Measurements from ENCODE around the gene FSHR.

The FSHR gene, protein sequence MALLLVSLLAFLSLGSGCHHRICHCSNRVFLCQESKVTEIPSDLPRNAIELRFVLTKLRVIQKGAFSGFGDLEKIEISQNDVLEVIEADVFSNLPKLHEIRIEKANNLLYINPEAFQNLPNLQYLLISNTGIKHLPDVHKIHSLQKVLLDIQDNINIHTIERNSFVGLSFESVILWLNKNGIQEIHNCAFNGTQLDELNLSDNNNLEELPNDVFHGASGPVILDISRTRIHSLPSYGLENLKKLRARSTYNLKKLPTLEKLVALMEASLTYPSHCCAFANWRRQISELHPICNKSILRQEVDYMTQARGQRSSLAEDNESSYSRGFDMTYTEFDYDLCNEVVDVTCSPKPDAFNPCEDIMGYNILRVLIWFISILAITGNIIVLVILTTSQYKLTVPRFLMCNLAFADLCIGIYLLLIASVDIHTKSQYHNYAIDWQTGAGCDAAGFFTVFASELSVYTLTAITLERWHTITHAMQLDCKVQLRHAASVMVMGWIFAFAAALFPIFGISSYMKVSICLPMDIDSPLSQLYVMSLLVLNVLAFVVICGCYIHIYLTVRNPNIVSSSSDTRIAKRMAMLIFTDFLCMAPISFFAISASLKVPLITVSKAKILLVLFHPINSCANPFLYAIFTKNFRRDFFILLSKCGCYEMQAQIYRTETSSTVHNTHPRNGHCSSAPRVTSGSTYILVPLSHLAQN

DNA sequence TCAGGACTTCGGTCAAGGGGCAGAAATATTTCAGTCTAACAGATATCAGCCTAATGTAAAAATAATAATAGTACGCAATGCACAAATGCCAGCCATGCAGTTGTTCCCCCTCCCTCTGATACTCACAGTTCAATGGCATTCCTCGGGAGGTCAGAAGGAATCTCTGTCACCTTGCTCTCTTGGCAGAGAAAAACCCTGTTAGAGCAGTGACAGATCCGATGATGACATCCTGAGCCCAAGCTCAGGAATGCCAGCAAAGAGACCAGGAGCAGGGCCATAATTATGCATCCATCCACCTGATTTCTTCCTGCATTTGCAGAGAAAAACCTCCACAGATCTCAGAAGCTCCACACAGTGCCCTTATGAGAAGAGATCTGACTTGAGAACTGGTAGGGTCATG, at the start of gene FSHR:
FSHR (minus strand) TSS at position 376 of the 400 bp plus-strand sequence; CDS start at position 278, 98 bp downstream.
- DNase-seq = no peak

DNA sequence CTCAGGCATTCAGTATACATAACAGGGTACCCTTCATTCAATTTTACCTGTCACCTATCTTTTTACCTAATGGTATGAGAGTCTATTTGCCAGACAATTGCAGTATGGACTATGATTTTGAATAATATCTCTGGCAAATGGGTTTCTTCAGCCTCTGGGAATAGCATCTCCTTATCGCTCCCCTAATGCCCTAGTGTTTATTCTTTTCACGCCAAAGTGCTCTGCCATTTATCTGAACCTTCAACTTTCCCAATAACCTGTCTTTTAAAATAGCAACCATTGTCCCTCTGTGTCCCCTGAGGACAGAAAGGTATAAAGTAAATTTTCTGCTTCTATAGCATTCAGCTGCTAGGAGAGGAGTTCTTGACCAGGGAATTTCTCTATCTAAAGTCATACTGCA, 45.0 kb upstream of the FSHR start:
- no peak for DNase-seq

DNA sequence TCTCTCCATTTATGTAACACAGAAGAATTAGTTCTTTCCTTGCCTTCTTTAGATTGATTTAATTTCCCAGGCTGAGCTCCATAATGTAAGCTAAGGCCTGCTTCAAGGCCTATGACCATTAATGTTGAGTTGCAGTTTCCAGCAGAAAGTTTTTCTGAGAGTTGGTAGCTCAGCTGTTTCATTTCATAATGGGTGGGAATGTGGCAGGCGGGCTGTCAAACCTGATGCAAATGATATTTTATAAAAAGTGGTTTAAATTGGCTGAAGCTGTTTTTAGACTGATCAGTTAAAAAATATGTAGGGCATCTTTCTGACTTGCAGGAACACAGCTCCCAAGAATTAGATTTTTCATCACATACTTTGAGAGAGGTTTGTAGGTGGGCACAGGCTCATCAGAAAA, 40.4 kb upstream of the FSHR start:
- no peak for DNase-seq

DNA sequence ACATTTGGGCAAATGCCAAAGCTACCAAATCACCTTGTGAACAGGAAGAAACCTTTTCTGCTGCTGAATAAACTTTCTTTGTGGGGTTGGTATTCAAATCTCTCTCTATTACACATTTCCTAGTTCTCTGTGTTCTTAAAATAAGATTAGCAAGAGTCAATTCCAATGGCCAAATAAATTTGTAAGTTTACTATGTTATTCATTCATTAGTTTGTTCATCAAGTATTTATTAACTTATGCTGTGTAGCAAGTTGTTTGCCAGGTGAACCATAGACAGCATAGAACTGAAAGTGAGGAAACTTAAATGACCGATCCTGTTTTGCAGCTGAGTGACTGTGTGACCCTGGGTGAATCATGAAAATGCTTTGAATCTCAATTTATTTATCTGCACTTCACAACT, 37.7 kb upstream of the FSHR start:
- DNase-seq = no peak

DNA sequence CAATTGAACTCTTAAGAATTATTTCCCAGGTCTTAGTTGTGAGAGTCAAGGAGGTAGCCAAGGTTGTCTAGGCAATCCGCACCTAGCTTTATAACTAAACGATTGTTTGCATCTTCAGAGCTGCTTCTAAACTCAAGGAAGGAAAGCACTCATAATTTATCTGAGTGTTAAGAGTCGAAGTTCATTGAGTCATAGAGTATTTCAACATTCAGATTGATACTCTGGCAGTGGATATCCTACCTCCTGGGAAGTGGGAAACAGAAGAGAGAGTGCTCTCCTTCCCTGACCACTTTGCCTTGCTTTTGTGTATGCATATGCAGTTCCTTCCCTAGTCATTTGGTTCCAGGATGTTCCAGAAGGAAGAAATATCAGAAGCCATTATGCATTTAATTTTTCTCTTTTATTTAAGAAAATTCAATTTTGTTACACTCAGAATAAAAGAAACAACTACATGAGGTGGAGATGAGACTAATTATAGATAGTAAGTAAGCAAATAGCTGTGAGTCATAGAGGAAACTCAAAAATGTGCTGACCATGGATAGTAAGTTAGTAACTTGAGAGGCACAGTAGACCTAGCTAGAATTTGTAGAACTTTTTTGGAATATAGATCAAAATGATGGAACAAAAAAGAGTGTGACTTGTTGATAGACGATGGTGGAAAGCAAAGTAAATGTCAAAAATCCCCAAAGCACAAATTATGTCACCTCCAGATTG, 35.4 kb upstream of the FSHR start:
- DNase-seq = no peak

DNA sequence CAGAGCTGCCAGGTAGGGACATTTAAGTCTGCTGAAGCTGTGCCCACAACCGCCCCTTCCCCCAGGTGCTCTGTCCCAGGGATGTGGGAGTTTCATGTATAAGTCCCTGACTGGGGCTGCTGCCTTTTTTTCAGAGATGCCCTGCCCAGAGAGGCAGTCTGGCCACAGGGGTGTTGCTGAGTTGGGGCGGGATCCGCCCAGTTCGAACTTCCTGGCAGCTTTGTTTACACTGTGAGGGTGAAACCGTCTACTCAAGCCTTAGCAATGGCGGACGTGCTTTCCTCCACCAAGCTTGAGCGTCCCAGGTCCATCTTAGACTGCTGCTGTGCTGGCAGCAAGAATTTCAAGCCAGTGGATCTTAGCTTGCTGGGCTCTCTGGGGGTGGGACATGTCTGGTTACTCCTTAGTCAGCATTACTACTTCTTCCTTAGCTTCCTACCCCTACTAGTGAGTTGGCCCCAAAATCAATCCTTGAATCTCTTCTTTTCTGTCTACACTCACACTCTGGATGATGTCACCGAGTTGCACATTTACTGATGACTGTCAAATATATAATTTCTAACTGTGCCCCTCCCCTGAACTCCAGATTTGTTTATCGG, 31.8 kb upstream of the FSHR start:
- DNase-seq = no peak

DNA sequence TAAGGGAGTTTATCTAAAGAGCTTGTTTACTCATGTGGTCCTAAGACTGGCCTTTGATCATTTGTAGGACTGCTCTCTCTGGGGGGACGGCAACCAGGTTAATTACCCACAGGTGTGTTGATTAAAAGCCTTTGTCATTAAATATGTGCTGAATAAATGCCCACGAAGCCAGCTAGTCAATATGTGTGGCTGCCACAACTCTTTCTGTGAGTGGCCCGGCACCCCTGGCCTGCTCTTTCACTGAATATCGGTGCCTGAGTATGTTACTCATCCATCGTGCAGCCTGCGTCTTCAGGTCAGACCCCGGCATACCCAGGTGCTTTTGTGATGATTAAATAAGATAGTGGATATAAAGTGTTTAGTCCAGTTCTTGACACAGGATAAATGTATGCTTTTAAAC, 24.3 kb upstream of the FSHR start:
- no peak for DNase-seq

DNA sequence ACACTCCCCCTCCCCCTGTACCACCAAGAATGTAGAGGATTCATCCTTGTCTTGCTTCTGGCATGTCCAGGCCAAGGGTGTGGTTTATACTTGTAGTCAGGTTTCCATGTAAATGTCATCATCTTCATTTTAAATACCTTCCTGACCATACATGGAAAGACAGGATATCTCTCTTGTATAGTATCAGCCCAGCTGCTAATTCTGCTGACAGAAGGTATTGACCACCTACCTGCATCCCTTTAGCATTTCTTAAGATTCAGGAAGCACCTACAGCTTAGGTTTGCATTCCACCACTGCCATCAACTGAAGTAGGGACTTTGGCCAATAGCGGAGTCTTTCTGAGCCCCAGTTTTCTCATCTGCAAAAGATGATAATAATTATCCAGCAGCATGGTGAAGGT, 22.9 kb upstream of the FSHR start:
- no peak for DNase-seq

DNA sequence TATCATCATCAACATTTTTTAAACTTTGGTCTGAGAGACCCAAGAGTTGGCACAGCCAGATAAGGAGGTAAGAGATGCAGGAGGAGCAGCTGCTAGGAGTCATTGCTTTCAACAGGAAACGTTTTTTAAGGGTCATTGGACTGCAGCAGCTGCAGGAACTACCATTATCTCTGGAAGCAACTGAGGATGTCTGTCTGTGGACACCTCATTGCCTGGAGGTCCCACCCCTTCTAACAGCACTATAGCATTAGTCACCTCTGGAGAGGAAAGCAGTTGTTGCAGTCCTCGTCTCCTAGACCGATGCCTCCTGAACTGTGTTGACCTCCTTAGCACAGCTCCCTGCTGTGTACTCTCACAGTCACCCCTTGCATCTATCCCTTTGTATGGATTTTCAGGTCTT, 21.5 kb upstream of the FSHR start:
- DNase-seq = no peak

DNA sequence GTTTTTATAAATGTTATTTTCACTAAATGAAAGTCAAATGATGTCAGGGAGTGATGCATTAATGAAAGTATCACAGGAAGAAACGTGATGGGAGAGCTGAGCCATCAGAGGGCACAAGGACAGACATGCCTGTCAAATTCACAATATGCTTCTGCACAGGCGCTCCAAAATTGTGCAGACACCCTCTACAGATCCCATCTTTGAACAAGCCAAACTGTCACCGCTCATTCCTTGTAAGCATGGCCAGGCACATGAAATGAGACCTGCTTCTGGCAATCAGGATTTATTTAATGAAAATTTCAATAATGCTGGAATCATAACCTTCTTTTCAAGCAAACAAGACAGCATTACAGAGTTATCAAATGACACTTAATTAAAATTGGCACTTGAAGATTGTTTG, 20.4 kb upstream of the FSHR start:
- no peak for DNase-seq

DNA sequence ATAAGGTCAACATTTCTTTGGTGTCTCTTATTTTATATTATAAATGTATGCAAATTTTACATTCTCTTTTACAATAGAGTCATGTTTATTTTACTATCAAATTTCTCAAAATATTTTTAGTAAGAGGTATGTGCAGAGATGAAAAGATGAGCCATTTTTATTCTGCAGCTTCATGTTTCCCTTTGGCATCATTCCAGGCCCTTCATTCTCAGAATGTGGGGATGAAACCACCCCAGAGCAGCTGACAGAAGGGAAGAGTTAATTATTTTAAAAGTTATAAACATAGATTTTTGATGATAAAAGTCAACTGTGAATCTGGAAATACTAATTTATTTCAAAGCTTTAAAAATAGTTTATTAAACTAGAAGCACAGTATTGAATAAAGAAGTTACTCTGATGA, 12.8 kb upstream of the FSHR start:
- peak; percentile 33 for DNase-seq

DNA sequence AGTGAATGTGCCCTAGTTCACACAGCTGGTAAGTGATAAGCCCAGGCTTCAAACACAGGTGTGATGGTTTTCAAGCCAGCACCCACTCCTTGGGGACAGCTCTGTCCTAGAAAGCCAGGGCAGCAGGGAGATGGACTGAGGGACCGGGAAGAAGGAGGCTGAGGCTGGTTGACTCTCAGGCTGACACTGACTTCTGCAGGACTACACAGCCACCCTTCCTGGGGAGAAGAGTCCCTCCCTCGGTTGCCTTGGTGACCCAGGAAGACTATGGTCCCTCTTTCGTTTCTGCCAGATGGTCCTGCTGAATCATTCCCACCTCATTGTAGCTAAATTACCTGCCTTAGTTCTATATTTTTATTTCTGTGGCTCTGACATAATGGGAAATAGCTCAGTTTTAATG, 11.3 kb upstream of the FSHR start:
- no peak for DNase-seq

DNA sequence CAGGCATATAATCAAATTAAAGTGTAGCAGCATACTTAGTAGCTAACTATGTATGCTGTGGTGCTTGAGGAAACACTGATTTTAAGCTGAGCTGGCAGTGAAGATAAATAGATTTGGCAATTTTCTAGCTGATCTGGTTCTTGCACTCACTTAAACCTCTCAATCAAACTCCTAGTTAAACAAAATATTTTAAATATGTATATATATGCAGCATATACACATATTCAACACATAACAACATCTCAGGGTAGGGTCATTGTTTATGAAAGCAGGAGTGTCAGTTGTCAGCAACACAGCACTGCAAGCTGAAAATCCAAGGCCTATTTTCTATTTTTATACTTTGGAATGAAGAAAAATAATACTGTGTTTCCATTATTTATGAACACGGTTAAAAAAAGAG, 10.4 kb upstream of the FSHR start:
- no peak for DNase-seq

DNA sequence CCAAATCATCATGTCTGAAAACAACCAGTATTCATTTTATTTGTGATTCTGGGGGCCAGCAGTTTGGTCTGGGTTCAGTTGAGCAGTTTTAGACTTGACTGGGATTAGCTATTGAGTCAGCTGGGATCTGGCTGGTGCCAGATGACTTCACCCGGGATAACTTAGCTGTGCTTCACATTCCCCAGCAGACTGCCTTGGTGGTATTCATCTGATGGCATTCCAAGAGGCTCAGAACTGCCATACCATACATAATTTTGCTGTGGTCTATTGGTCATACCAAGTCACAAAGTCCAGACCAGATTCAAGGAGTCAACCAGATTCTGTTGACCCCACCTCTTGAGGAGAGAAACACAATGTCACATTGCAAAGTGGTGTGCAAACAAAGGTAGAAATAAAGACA, 7.8 kb upstream of the FSHR start:
- DNase-seq = no peak

DNA sequence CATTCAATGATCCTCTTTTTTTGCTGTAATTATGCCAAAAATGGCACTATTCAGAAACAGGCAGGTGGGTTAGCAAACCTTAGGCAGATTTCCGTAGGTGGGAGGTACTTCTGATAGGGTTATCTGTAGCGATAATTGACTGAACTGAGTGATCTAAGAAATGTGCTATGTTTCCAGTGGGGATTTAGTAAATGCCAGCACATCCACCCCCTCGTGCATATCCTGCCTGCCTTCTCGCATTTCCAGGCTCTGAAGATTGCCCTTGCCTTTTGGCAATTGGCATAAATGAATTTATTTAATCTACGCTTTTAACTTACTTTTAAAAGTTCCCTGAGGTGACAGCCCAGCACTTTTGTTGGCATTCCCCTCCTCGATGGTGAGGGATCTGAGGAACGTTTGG, 576 bp upstream of the FSHR start:
- DNase-seq = no peak

DNA sequence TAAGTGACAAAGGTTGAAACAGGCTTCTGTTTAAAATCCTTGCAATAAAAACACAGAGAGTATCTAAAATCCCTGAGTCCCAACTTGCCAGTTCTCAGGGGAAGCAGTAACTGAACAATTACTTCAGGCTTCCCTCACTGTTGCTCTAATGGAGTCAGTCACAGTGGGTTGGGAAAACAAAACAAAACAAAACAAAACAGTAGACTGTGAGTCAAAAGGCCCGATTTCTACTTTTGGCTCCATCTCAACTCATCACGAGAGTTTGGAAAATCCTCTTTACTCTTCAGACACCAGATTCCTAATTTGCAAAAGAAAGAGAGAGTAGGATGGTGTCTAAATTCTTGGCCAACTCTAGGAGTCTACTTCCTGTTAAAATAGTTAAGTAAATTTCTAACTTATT, 1.1 kb downstream of the FSHR start:
- no peak for DNase-seq

DNA sequence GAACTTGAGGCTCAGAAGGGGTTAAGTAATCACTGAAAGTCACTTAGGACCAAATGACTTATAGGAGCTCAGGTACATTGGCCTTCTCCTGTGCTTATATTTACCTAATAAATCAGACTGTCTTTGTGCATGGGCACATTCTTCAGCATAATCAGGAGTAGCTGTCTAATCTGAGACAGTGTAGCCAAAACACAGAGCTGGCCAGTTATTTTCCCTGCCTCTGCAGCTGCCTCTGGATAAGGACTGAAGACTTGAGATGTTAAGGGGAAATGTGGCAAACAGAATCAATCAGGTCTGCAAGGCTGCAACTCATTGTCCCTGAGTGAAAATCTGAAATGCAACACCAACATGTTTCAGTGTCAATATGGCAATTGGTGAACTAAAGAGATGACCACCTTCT, 1.5 kb downstream of the FSHR start:
- no peak for DNase-seq

DNA sequence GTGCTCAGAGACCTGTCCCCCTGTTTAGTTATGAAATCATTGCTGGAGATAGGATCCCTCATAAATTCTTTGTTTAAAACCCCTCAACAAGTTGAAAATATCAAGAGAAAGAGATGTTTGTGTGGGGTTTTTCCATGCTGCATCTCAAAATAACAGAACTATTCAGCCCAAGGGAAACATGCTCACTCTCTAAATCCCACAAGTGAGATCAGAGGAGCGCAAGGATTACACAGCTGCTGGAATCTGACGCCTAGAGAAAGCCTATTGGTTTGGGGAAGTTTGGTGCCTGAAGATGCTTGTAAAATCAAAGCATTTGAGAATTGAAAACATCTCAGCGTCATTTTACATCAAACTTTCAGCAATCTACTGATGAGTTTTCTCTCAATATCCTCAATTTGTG, 7.9 kb downstream of the FSHR start:
- DNase-seq = no peak

DNA sequence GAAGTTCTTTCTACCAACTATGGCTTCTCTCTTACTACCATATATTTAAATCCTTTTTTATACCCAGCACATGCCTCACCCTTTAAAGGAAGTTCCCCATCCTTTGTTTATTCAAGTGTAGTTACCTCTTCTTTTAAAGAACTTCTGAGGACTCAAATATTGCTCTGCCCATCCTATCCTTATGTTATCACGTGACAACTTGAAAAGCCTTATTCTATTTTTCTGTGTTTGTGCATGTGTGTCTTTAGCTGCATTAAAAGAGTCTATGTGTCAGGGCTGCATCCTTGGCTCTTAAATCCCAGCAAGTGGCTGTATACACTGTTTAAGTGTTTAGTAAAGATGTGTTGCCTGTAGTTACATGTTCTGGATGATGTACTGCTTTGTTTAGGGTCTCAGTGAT, 22.5 kb downstream of the FSHR start:
- DNase-seq = no peak

DNA sequence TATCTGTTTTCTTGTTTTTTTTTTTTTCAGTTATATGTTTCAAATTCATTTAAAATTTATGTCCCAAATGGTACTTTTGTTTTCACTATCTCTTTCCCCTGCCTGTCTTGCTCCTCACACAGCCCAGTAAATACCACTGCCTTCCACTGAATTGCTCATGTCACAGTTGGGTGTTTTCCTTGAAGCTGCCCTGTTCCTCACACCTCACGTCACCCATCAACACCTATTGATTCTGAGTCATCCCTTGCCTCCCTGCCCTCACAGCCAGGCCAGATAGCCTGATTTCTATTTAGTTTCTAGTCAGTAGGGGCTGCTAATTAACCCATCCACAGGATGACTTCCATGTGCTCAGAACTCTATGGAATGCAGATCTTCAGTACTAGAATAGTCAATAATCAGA, 25.3 kb downstream of the FSHR start:
- no peak for DNase-seq

DNA sequence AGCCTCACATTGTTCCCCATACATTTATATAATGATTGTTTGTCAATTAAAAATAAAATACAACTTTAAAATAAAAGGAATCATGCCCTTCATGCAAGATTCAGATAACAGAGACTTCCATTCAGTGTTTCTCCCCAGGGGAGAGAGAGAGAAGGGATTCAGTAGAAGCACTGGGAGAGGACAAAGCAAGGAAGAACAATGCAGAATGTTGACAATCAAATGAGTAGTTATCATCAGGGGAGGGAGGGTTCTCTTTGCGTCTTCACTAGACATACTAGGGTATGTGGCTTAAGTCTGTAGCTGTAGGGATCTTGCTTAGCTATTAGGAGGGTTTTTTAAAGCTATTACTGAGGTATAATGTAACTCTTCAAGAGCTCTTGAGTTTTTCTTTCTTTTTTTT, 30.7 kb downstream of the FSHR start:
- DNase-seq = no peak

DNA sequence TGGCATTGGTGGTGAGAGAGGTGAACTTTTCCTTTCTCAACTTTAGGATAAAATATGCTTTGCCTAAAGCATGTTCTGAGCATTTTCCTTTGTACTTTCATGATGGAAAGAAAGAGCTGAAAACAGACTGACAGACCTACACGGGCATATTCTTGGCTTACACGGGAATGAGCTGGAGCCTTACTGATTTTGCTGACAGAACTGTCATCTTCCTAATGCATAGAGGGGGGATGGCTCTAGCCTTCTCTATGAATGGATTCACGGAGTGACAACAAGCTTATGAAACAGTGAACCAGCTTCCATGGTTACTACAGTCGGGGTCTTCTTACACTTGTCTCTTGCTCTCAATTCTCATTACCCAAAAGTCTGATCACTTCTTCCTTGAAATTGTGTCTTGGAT, 32.2 kb downstream of the FSHR start:
- no peak for DNase-seq

DNA sequence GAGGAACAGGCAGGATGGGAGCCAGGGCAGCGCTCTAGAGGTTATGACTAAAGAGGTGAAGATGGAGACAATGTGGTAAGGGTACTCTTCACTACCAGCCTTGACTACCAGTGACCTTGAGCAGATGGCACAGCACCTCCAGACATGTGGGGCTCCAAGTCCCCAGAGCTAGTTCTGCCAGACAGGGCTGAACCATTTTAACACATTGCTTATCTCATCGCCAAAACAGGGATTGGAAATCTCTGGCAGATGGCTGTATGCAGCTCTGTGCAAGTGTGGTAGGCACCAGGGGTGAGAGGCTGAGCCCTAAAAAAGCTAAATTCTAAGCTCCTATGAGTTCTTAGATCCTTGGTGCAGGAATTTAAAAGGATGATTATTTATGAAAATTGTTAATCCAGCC, 41.3 kb downstream of the FSHR start:
- no peak for DNase-seq

DNA sequence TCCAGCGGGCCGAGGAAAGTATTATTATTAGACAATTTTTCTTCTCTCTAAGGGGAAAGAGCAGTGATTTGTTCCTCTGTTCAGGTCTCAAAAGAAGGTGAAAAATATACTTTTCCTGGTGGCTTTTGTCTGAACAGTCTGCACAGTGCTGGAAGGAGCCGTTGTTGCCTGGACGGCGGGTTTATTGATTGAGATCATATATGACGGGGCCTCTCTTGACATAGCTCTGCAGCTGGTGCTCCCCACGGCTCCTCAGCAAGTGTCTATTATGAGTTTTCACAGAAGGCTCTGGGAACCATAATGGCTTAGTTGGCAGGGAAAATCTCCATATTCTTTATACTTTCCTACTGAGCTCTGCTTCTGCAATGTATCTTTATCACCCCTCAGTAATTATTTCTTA, 42.9 kb downstream of the FSHR start:
- DNase-seq = peak; percentile 80

Measured in NCI-H345 (cell line).